ENCODE measurements around the gene DNAH8.

GRCh38 chr6:38782616-38783015 lies 67.5 kb downstream of the DNAH8 start:
- TF ChIP-seq EZH2 (IDR thresholded peaks at IDR 0.05; ENCODE audit: borderline replicate concordance, low read length) (no peak), CTCF (conservative IDR thresholded peaks at IDR 0.05 in 1 of 2, IDR thresholded peaks at IDR 0.05 in 1 of 2; ENCODE audit: extremely low read depth in 1 of 2, insufficient read depth in 1 of 2, low read depth in 1 of 2, low read length in 2 of 2) (no peak)
